H1 (cell line): Measurements from ENCODE around the gene MROH2A.

Experiments used
- CBX8 ChIP-seq: fragments of 300-800, 300-1000 bp; sonication (generic); IDR thresholded peaks from 2 replicates; pipeline ENCODE4 v1.7.1; 2016; ENCODE audit warnings: low read depth, low read length, borderline replicate concordance
- CEBPB ChIP-seq: IDR thresholded peaks from 2 replicates; pipeline ENCODE4 v1.6.1; 2012; ENCODE audit warnings: low read depth, low read length
- CHD1 ChIP-seq: IDR thresholded peaks from 2 replicates; pipeline ENCODE4 v1.6.1; 2012; ENCODE audit warnings: low read depth, low read length, improper control_type of control experiment
- EP300 ChIP-seq, 2 experiments: IDR thresholded peaks; 1 replicate in 1 of 2; 2 replicates in 1 of 2; pipeline ENCODE4 v1.6.1; 2011 to 2012; ENCODE audit warnings: low read depth in 2 of 2, low read length in 2 of 2, mild to moderate bottlenecking in 2 of 2, borderline replicate concordance in 1 of 2, inconsistent platforms in 1 of 2, moderate library complexity in 1 of 2
- EZH2 ChIP-seq: fragments of 200-600 bp; sonication (generic); IDR thresholded peaks from 2 replicates; pipeline ENCODE4 v1.7.1; 2012; ENCODE audit warnings: low read depth, mild to moderate bottlenecking, moderate library complexity, low read length, inconsistent platforms; ENCODE audit not compliant: severe bottlenecking
- KDM5A ChIP-seq: fragments of 200-600 bp; IDR thresholded peaks from 2 replicates; pipeline ENCODE4 v1.7.1; 2012; ENCODE audit warnings: mild to moderate bottlenecking, low read length, inconsistent platforms, mixed read lengths
- POLR2A ChIP-seq, 2 experiments: IDR thresholded peaks; 1 replicate in 1 of 2; 2 replicates in 1 of 2; pipeline ENCODE4 v1.6.1; 2011; ENCODE audit warnings: low read depth in 2 of 2, low read length in 2 of 2, mild to moderate bottlenecking in 2 of 2; ENCODE audit errors: control extremely low read depth in 1 of 2
- POLR2AphosphoS5 ChIP-seq: IDR thresholded peaks from 2 replicates; pipeline ENCODE4 v1.6.1; 2011; ENCODE audit warnings: low read depth, low read length
- RAD21 ChIP-seq, 2 experiments: IDR thresholded peaks in 1 of 2; conservative IDR thresholded peaks in 1 of 2; 2 replicates each; pipeline ENCODE4 v1.6.1; 2011; ENCODE audit warnings: low read depth in 2 of 2, low read length in 2 of 2, improper control_type of control experiment in 1 of 2, inconsistent platforms in 1 of 2, mild to moderate bottlenecking in 1 of 2, moderate library complexity in 1 of 2
- RFX5 ChIP-seq: IDR thresholded peaks from 2 replicates; pipeline ENCODE4 v1.6.1; 2011; ENCODE audit warnings: low read depth, low read length, improper control_type of control experiment, borderline replicate concordance
- SP1 ChIP-seq: IDR thresholded peaks from 2 replicates; pipeline ENCODE4 v1.6.1; 2011; ENCODE audit warnings: low read depth, low read length
- SRF ChIP-seq: IDR thresholded peaks from 2 replicates; pipeline ENCODE4 v1.6.1; 2011; ENCODE audit warnings: mild to moderate bottlenecking, low read depth, low read length, moderate library complexity
- YY1 ChIP-seq: IDR thresholded peaks from 2 replicates; pipeline ENCODE4 v1.6.1; 2011; ENCODE audit warnings: low read depth, mild to moderate bottlenecking, low read length
- TF ChIP-seq, protein P1 (sequence below), 3 experiments: IDR thresholded peaks; 1 replicate in 2 of 3; 2 replicates in 1 of 3; pipeline versions ENCODE4 v1.5.1 to v1.6.1; 2011; ENCODE audit warnings: low read length in 3 of 3, mild to moderate bottlenecking in 3 of 3, inconsistent platforms in 2 of 3, low read depth in 1 of 3, moderate library complexity in 1 of 3; ENCODE audit not compliant: insufficient read depth in 1 of 3; ENCODE audit errors: control extremely low read depth in 1 of 3

DNA sequence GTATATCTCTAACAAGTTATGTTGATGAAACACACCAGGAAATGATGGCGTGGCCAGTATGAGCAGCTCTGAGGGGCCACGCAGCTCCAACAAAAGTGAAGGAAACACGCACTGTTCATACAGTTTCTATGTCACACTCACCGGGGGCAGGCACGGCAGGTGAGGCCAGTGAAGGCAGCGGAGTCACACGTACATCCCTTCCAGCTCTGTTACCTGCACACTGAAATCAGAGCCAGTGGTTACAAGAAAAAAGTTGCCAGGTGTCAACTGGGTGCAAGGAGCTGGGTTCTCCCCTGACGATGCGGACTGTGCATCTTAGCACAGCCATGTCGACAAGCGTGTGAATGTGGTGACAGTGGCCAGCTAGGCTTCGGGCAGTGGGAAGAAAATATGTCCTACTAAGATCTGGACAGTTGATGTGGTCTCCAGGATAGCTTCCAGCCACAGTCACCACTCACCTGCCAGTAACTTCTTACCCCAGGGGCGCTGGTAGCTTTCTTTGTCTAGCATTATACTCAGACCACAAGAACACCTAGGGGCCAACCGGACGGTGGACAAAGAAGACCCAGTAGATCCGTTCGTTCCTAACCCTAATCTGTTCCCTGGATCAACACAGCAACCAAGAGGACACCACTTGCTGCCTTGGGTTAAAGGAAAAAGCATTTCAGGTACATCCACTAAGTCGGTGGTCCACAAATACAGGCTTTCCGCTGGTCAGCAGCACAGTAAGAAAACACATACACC, 66.1 kb downstream of the MROH2A start:
- TF ChIP-seq, protein P1, sequence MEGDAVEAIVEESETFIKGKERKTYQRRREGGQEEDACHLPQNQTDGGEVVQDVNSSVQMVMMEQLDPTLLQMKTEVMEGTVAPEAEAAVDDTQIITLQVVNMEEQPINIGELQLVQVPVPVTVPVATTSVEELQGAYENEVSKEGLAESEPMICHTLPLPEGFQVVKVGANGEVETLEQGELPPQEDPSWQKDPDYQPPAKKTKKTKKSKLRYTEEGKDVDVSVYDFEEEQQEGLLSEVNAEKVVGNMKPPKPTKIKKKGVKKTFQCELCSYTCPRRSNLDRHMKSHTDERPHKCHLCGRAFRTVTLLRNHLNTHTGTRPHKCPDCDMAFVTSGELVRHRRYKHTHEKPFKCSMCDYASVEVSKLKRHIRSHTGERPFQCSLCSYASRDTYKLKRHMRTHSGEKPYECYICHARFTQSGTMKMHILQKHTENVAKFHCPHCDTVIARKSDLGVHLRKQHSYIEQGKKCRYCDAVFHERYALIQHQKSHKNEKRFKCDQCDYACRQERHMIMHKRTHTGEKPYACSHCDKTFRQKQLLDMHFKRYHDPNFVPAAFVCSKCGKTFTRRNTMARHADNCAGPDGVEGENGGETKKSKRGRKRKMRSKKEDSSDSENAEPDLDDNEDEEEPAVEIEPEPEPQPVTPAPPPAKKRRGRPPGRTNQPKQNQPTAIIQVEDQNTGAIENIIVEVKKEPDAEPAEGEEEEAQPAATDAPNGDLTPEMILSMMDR (IDR thresholded peaks at IDR 0.05; ENCODE audit: control extremely low read depth in 1 of 3, insufficient read depth in 1 of 3, low read depth in 1 of 3, low read length in 3 of 3): no peak
- no peak for TF ChIP-seq RAD21 (IDR thresholded peaks at IDR 0.05 in 1 of 2, conservative IDR thresholded peaks at IDR 0.05 in 1 of 2; ENCODE audit: low read depth in 2 of 2, low read length in 2 of 2)
- no peak for TF ChIP-seq CBX8
- no peak for TF ChIP-seq KDM5A
- TF ChIP-seq SRF: no peak
- no peak for TF ChIP-seq EZH2
- no peak for TF ChIP-seq SP1
- no peak for TF ChIP-seq POLR2AphosphoS5
- no peak for TF ChIP-seq CEBPB
- no peak for TF ChIP-seq CHD1
- no peak for TF ChIP-seq POLR2A (IDR thresholded peaks at IDR 0.05; ENCODE audit: control extremely low read depth in 1 of 2, low read depth in 2 of 2, low read length in 2 of 2)
- no peak for TF ChIP-seq RFX5
- TF ChIP-seq YY1: no peak
- no peak for TF ChIP-seq EP300 (IDR thresholded peaks at IDR 0.05; ENCODE audit: borderline replicate concordance in 1 of 2, low read depth in 2 of 2, low read length in 2 of 2)
